ENCODE results near the gene LYSMD4. TPM values are rescaled to one million over a fixed set of nuclear protein-coding genes. Genes with fewer than 3 reads are reported as not detected.

Gene LYSMD4
- total and polyA plus RNA-seq, 2 of the 8 experiments (the other 6 are each of a cell fraction or from before 2014, with no cell fraction given), result 7.5 to 17.5 TPM

- TF ChIP-seq TAF7 (optimal IDR thresholded peaks at IDR 0.05; ENCODE audit: borderline replicate concordance, low read depth, low read length) (no peak), CTBP2 (IDR thresholded peaks at IDR 0.05; ENCODE audit: borderline replicate concordance, insufficient read depth, insufficient read length, low read length) (no peak), SUZ12 (IDR thresholded peaks at IDR 0.05; ENCODE audit: low read length) (no peak), GABPA (IDR thresholded peaks at IDR 0.05; ENCODE audit: borderline replicate concordance, insufficient read depth, low read length) (no peak)
Measured at GRCh38 chr15:99738021-99738847, 5.0 kb upstream of the LYSMD4 start (continued).

Measured in H1 (cell line).